K562 (cell line): Measurements from ENCODE around the gene CCDC9. TPM values are rescaled to one million over a fixed set of nuclear protein-coding genes. Genes with fewer than 3 reads are reported as not detected.
A peak's percentile ranks its signal among the peaks of the same experiment; 100 is the strongest.

ENCODE experiments used
- CBFA2T3 ChIP-seq: fragments of 450-650 bp; IDR thresholded peaks from 2 replicates; pipeline ENCODE4 v1.6.1; 2017
- CHD4 ChIP-seq: fragments of 200-600 bp; sonication (generic); IDR thresholded peaks from 3 replicates; pipeline ENCODE4 v1.6.1; 2012; ENCODE audit warnings: low read depth, mild to moderate bottlenecking, mixed read lengths, low read length, inconsistent platforms; ENCODE audit not compliant: insufficient read depth, insufficient replicate concordance, poor library complexity, severe bottlenecking
- FOXA3 ChIP-seq, 2 experiments: fragments of 450-650 bp in 1 of 2; sonication (generic) in 1 of 2; formaldehyde crosslinking; IDR thresholded peaks in 1 of 2; conservative IDR thresholded peaks in 1 of 2; 2 replicates each; pipeline versions ENCODE4 v1.4.0 to v1.8.0; 2020 to 2022; ENCODE audit warnings: mild to moderate bottlenecking in 2 of 2, missing genetic modification reagents in 1 of 2
- FOXK2 ChIP-seq, 2 experiments: fragments of 450-650 bp; IDR thresholded peaks in 1 of 2; conservative IDR thresholded peaks in 1 of 2; 2 replicates each; pipeline ENCODE4 v1.6.1; 2016; ENCODE audit warnings: low read depth in 2 of 2, mild to moderate bottlenecking in 1 of 2
- HCFC1 ChIP-seq: IDR thresholded peaks from 2 replicates; pipeline ENCODE4 v1.6.1; 2012; ENCODE audit warnings: low read depth, low read length, improper control_type of control experiment
- HDGF ChIP-seq: fragments of 450-650 bp; IDR thresholded peaks from 2 replicates; pipeline ENCODE4 v1.6.1; 2016
- HNRNPLL ChIP-seq: fragments of 200-400 bp; formaldehyde crosslinking; IDR thresholded peaks from 2 replicates; pipeline ENCODE4 v1.6.1; 2017; ENCODE audit warnings: low read length, low read depth, mild to moderate bottlenecking; ENCODE audit not compliant: poor library complexity, severe bottlenecking
- KDM2B ChIP-seq: fragments of 250-450 bp; sonication (Bioruptor Pico); IDR thresholded peaks from 2 replicates; pipeline ENCODE4 v1.8.0; 2021; ENCODE audit warnings: mild to moderate bottlenecking, moderate library complexity
- LEF1 ChIP-seq: fragments of 450-650 bp; IDR thresholded peaks from 2 replicates; pipeline ENCODE4 v1.6.1; 2016; ENCODE audit warnings: mild to moderate bottlenecking
- MCM7 ChIP-seq, 2 experiments: fragments of 450-650 bp; IDR thresholded peaks; 2 replicates each; pipeline ENCODE4 v1.6.1; 2016 to 2018
- RNF2 ChIP-seq: sonication (generic); IDR thresholded peaks from 2 replicates; pipeline ENCODE4 v1.6.1; 2016
- SLC30A9 ChIP-seq: fragments of 250-450 bp; sonication (Bioruptor Pico); IDR thresholded peaks from 2 replicates; pipeline ENCODE4 v1.8.0; 2022; ENCODE audit warnings: mild to moderate bottlenecking, moderate library complexity
- SREBF2 ChIP-seq: sonication (generic); formaldehyde crosslinking; IDR thresholded peaks from 2 replicates; pipeline ENCODE4 v1.4.0; 2020; ENCODE audit warnings: mild to moderate bottlenecking, missing genetic modification reagents
- YY1 ChIP-seq, 3 experiments: IDR thresholded peaks; 2 replicates each; pipeline ENCODE4 v1.6.1; 2011; ENCODE audit warnings: low read length in 2 of 3, mild to moderate bottlenecking in 2 of 3, moderate library complexity in 2 of 3, borderline replicate concordance in 1 of 3, control low read depth in 1 of 3, low read depth in 1 of 3; ENCODE audit not compliant: insufficient read depth in 3 of 3, insufficient replicate concordance in 2 of 3, control insufficient read depth in 1 of 3, insufficient read length in 1 of 3; ENCODE audit errors: extremely low read depth in 1 of 3
- ZNF3 ChIP-seq: fragments of 250-450 bp; sonication (Bioruptor Pico); IDR thresholded peaks from 2 replicates; pipeline ENCODE4 v1.5.0; 2021; ENCODE audit warnings: mild to moderate bottlenecking, moderate library complexity
- ZNF589 ChIP-seq: fragments of 200-800 bp; sonication (Bioruptor generic); IDR thresholded peaks from 2 replicates; pipeline ENCODE4 v1.6.1; 2016; ENCODE audit warnings: low read depth, missing genetic modification characterization, missing compliant biosample characterization
- polyA plus RNA-seq, 8 experiments: library from polyadenylated mRNA; depleted of rRNA in 4 of 8; stranded (reverse) in 5 of 8; unstranded in 3 of 8; fragments of >200 nt; fragmentation: Nextera tagmentation in 2 of 8; fragmentation: Illumina TruSeq in 1 of 8; extraction: Ambion mirVana in 2 of 8; extraction: Trizol in 1 of 8; gene quantifications; 2 replicates each; pipeline versions ENCODE4 v1.2.1 to v1.2.3, GENCODE V29; 2011 to 2014; ENCODE audit warnings: inconsistent platforms in 1 of 8, missing spikeins in 1 of 8
- total RNA-seq, 7 experiments: library from RNA; depleted of rRNA in 6 of 7; stranded (reverse); fragments of >200 nt in 6 of 7; fragmentation: Illumina TruSeq in 2 of 7; extraction: Trizol in 2 of 7; gene quantifications; 2 replicates each; pipeline versions ENCODE4 v1.2.1 to v1.2.3, GENCODE V29; 2011 to 2021; ENCODE audit warnings: low replicate concordance in 1 of 7
- TF ChIP-seq, protein P1 (sequence below): fragments of 250-450 bp; sonication (Bioruptor Pico); IDR thresholded peaks from 2 replicates; pipeline ENCODE4 v1.8.0; 2022; ENCODE audit warnings: inconsistent platforms, mild to moderate bottlenecking, moderate library complexity, borderline replicate concordance
- TF ChIP-seq, protein P2 (sequence below): sonication (generic); formaldehyde crosslinking; IDR thresholded peaks from 2 replicates; pipeline ENCODE4 v1.8.1; 2023; ENCODE audit warnings: missing genetic modification reagents, mild to moderate bottlenecking, borderline replicate concordance
- TF ChIP-seq, protein P3 (sequence below): fragments of 250-450 bp; sonication (Bioruptor Pico); IDR thresholded peaks from 2 replicates; pipeline ENCODE4 v1.5.0; 2022; ENCODE audit warnings: mild to moderate bottlenecking

CCDC9 gene
- total and polyA plus RNA-seq, 9 of the 15 experiments (the other 6 are each of a cell fraction or from before 2014, with no cell fraction given): 0.23 to 38.6 (median 8.4) TPM

DNA sequence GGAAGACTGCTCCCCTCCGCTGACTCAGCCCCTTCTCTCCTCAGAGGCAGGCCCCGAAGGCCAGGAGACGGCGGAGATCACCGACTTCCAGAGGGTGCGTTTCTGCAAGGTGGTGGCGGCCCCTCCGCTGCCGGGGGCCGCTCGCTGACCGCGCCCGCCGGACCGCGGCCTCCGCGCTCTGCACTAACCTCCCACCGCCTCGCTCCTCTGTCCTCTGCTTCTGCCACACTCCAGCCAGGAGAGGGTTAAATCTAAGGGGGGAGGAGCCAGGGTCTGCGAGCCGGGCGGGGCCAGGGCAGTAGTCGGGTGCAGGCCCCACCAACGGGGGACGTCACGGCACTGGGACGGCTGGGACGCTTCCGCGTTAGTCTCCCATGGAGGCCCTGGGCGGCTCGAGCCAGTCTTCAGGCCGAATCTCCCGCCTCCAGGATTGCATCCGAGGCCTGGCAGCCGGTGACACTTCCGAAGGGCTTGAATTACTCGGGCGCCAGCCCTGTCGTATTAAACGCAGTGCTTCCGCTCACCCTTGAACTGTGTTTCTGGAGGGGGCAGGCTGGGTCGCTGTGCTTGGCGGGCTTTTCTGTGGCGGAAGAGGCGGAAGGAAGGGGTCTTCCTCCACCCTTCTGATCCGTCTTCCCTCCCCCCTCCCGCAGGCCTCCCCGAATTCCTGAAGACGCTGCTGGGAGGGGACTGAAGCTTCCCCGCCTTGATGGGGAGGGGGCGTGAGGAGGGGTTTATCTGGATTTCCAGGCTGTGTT is 17.2 kb downstream of the CCDC9 start (continued):
- TF ChIP-seq FOXA3 (CRISPR knock-in tag; conservative IDR thresholded peaks at IDR 0.05 in 1 of 2, IDR thresholded peaks at IDR 0.05 in 1 of 2): 0 out of 4 replicates have a peak, but pooled peaks of 1 of the 2 experiments have one; percentile 2
- TF ChIP-seq, protein P1, sequence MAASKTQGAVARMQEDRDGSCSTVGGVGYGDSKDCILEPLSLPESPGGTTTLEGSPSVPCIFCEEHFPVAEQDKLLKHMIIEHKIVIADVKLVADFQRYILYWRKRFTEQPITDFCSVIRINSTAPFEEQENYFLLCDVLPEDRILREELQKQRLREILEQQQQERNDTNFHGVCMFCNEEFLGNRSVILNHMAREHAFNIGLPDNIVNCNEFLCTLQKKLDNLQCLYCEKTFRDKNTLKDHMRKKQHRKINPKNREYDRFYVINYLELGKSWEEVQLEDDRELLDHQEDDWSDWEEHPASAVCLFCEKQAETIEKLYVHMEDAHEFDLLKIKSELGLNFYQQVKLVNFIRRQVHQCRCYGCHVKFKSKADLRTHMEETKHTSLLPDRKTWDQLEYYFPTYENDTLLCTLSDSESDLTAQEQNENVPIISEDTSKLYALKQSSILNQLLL (CRISPR knock-in tag): no peak
- TF ChIP-seq RNF2: peak; percentile 53; the same call in 1 of the 2 replicates
- no peak for TF ChIP-seq FOXK2 (conservative IDR thresholded peaks at IDR 0.05 in 1 of 2, IDR thresholded peaks at IDR 0.05 in 1 of 2; ENCODE audit: low read depth in 2 of 2)
- TF ChIP-seq, protein P2, sequence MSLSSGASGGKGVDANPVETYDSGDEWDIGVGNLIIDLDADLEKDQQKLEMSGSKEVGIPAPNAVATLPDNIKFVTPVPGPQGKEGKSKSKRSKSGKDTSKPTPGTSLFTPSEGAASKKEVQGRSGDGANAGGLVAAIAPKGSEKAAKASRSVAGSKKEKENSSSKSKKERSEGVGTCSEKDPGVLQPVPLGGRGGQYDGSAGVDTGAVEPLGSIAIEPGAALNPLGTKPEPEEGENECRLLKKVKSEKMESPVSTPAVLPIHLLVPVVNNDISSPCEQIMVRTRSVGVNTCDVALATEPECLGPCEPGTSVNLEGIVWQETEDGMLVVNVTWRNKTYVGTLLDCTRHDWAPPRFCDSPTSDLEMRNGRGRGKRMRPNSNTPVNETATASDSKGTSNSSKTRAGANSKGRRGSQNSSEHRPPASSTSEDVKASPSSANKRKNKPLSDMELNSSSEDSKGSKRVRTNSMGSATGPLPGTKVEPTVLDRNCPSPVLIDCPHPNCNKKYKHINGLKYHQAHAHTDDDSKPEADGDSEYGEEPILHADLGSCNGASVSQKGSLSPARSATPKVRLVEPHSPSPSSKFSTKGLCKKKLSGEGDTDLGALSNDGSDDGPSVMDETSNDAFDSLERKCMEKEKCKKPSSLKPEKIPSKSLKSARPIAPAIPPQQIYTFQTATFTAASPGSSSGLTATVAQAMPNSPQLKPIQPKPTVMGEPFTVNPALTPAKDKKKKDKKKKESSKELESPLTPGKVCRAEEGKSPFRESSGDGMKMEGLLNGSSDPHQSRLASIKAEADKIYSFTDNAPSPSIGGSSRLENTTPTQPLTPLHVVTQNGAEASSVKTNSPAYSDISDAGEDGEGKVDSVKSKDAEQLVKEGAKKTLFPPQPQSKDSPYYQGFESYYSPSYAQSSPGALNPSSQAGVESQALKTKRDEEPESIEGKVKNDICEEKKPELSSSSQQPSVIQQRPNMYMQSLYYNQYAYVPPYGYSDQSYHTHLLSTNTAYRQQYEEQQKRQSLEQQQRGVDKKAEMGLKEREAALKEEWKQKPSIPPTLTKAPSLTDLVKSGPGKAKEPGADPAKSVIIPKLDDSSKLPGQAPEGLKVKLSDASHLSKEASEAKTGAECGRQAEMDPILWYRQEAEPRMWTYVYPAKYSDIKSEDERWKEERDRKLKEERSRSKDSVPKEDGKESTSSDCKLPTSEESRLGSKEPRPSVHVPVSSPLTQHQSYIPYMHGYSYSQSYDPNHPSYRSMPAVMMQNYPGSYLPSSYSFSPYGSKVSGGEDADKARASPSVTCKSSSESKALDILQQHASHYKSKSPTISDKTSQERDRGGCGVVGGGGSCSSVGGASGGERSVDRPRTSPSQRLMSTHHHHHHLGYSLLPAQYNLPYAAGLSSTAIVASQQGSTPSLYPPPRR (CRISPR knock-in tag): 0 out of 2 replicates have a peak, but pooled peaks have one; percentile 13
- no peak; the same call in 1 of the 2 replicates for TF ChIP-seq LEF1
- TF ChIP-seq MCM7 (IDR thresholded peaks at IDR 0.05): no peak
- TF ChIP-seq CHD4: no peak
- peak; percentile 26; the same call in 1 of the 2 replicates for TF ChIP-seq CBFA2T3
- TF ChIP-seq SLC30A9 (CRISPR knock-in tag): no peak
- TF ChIP-seq HNRNPLL: peak; percentile 27
- TF ChIP-seq ZNF3 (CRISPR knock-in tag): no peak
- TF ChIP-seq, protein P3, sequence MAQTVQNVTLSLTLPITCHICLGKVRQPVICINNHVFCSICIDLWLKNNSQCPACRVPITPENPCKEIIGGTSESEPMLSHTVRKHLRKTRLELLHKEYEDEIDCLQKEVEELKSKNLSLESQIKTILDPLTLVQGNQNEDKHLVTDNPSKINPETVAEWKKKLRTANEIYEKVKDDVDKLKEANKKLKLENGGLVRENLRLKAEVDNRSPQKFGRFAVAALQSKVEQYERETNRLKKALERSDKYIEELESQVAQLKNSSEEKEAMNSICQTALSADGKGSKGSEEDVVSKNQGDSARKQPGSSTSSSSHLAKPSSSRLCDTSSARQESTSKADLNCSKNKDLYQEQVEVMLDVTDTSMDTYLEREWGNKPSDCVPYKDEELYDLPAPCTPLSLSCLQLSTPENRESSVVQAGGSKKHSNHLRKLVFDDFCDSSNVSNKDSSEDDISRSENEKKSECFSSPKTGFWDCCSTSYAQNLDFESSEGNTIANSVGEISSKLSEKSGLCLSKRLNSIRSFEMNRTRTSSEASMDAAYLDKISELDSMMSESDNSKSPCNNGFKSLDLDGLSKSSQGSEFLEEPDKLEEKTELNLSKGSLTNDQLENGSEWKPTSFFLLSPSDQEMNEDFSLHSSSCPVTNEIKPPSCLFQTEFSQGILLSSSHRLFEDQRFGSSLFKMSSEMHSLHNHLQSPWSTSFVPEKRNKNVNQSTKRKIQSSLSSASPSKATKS (CRISPR knock-in tag): no peak
- no peak; the same call in 1 of the 2 replicates for TF ChIP-seq KDM2B (CRISPR knock-in tag)
- TF ChIP-seq YY1 (IDR thresholded peaks at IDR 0.05; ENCODE audit: borderline replicate concordance in 1 of 3, control insufficient read depth in 1 of 3, extremely low read depth in 1 of 3, insufficient read depth in 3 of 3, insufficient read length in 1 of 3, insufficient replicate concordance in 2 of 3, low read depth in 1 of 3, low read length in 2 of 3): peak in 2 of 3 experiments; percentile 71 to 76
- TF ChIP-seq ZNF589 (CRISPR knock-in tag): no peak
- TF ChIP-seq HDGF: no peak
- no peak for TF ChIP-seq SREBF2 (CRISPR knock-in tag)
- TF ChIP-seq HCFC1: no peak
